Stimulated activated CD4-positive, alpha-beta T cell treated with anti-CD3 and anti-CD28 coated beads, Interleukin-1b, Interleukin-23, amount 100 ng/mL, for 48 hours (primary cell): ENCODE measurements around the gene ARL15.
"Not testable (repeated sequence)": the region's sequence is repeated elsewhere in the genome, so short reads cannot be mapped to it uniquely, and the experiment has no call there.

Source experiments
- DNase-seq: peaks from one replicate; pipeline ENCODE4 v3.0.0-alpha.2; 2020

The ARL15 gene

DNA sequence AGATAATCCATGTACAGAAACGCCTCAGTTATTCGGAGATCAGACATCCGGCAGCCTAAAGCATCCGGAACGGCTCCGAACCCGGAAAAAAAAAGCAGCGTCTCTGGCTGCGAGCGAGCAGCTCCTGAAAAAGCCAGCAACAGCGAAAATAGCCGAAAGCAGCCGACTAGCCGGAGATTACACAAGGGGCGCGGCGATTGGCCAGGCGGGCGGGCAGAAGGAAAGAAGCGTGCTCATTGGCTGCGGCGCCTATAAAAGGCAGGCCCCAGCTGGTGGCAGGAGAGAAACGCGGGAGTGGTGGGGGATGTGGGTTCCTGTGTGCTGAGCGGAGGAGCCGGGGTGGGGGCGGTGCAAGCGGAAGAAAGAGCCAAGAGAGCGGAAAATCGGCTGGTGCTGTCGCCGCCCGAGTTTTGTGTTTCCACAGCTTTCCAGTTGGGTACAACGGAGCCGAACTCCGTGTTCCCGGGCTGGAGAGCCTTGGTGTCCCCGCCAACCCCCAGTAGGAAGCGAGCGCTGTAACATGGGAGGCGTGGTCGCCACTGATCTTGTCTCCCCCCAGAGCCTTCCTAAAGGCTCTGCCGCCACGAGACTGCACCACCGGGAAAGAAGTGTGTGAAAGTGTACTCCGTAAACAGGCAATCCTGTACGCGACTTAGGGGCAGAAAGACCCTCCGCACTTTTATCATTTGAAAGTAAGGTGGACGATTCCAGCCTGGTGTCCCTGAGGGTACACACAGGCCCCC, at the start of gene ARL15:
TSS of gene ARL15 (minus strand) at position 141 of the 743 bp plus-strand sequence.
- DNase-seq = peak; percentile 98

DNA sequence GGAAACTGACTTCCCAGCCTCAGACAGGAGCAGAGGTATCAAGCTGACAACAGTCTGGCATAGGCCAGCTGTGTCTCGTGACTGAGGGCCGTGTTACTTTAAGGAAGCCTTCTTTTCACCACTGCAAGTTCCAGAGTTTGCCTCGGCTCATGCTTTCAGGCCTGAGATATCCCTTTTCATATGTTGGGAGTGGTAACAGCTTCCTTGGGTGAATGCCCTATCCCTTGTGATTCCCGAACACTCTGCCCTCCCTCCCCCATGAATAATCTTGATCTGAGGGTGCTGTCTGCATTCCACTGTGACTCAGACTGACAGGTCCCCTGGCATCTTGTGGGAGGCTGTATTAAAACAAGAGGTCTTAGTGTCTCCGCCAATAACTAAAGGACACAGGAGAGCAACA, 49.7 kb upstream of the ARL15 start:
- DNase-seq = no peak

DNA sequence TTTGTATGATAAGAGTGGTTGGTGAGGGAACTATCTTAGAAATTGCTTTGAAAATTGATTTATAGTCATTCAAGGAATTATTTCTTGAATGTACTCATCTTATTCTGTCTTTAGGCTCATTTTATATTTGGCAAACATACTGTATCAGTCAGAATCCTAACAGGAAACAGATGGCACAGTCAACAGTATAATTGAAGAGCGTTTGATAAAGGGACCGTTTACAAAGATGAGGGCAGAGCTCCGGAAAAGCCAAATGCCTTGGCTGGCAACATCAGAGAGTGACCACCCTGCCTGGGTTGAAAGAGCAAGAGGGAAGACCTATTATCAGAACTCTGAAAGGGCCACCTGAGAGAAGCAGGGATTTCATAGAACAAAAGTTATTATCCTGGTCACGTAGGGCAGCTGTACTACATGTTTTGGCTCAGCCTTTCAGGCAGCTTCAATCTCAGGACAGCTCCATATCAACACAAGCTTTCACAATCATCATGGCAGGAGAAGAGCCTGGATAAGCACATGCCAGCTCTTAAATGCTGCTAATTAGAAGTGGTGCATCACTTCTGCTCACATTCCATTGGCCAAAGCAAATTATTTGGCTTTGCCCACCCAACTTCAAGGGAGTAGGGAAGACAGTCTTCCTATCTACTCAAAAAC, 47.2 kb upstream of the ARL15 start:
- no peak for DNase-seq

DNA sequence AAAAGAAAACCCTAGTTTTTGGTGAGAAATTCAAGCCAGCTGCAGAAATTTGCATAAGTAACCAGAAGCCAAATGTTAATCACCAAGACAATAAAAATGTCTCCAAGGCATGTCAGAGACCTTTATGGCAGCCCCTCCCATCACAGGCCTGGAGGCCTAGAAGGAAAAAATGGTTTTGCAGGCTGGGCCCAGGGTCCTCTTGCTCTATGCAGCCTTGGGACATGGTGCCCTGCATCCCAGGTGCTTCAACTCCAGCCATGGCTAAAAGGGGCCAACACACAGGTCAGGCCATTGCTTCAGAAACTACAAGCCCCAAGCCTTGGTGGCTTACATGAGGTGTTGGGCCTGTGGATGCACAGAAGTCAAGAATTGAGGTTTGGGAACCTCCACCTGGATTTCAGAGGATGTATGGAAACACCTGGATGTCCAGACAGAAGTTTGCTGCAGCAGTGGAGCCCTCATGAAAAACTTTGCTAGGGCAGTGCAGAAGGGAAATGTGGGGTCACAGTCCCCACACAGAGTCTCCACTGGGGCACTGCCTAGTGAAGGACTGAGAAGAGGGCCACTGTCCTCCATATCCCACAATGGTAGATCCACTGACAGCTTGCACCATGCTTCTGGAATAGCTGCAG, 43.7 kb upstream of the ARL15 start:
- DNase-seq = not testable (repeated sequence)

DNA sequence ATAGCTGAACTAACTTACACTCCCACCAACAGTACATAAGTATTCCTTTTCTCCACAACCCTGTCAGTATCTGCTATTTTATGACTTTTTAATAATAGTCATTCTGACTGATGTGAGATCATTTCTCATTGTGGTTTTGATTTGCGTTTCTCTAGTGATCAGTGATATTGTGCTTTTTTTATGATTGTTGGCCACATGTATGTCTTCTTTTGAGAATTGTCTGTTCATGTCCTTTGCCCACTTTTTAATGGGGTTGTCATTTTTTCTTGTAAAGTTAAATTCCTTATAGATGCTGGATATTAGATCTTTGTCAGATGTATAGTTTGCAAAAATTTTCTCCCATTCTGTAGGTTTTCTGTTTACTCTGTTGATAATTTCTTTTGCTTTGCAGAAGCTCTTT, 42.2 kb upstream of the ARL15 start:
- not testable (repeated sequence) for DNase-seq

DNA sequence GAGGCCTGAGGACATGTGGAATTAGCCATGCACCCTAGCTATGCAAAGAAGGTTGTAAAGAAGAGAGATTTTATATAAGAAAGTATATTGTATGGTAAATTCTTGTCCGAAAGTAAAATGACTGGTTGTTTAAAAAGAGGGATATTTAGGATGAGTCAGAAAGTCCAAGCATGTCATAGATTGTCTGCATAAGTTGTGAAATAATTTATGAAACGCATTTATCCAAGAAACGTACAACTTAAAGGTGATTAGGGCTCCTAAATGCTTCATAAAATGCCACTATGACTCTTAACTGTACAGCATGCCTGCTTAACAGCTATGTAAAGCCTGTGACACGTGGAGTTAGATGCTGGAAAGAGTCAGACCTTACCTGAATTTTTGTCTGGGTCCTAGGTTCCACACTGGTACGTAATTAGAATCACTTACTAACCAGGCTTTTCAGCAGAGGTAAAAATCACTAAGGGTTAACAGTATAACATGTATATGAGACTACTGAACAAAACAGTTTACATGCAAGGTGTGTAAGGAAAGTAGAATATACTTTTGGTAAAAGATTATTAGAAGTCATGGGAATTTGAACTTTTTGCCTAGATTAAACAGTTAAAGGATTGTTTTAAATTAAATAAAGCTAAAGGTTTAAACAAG, 37.0 kb upstream of the ARL15 start:
- DNase-seq = no peak

DNA sequence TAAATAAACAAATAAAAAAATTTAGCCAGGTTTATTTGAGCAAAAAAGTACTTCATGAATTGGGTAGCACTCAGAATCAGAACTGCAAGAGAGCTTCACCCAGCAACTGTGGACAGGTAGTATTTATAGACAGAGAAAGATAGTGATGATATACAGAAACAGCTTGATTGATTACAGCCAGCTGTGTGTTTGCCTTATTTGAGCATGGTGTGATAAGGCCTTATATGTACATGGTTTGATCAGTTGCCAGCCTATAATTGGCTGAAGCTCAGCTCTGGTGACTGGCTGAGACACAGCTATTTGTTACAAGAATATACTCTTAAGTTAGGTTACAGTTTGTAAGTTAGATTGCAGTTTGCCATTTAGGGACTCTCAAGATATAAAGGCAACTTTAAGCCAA, 34.3 kb upstream of the ARL15 start:
- no peak for DNase-seq

DNA sequence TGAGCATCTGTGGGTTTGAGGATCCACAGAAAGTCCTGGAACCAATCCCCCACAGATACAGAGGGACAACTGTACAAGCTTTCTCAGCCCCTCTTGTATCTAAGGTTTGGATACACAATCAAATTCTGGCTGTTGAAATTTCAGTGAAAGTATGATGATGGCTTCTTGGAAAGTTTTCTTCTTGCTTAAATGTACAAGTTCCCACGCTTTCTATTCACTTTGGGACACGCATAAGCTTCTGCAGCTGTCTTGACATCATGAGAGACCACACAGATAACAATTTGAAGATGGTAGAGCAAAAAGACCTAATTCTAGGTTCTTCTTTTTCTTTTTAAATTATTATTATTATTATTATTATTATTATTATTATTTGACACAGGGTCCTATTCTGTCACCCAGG, 31.6 kb upstream of the ARL15 start:
- DNase-seq = no peak

DNA sequence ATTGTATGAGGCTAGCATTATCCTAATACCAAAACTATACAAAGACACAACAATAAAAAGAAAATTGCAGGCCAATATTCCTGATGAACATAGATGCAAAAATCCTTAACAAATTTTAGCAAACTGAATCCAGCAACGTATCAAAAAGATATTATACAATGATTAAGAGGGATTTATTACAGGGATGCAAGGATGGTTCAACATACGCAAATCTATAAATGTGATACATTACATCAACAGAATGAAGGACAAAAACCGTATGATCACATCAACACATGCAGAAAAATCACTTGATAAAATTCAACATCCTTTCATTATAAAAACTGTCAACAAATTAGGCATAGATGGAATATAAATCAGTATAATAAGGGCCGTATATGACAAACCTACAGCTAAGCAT, 27.1 kb upstream of the ARL15 start:
- DNase-seq = no peak

DNA sequence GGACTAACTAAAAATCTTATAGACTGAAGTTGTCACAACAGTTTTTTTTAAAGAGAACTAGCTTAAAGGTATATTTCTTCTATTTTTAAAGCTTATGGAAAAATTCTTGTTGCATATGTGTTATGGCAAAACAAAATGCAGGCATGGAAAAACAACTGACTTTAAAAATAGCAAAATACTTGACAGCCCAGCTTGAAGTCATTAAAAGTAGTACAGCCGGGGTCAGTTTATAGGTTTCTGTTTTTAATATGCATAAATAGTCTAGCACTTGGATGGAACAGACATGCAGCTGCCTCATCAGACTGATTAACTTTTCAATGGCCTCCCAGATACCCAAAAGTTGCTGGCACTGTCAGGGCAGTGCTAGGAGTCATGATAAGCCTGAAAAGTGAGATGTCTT, 22.3 kb upstream of the ARL15 start:
- DNase-seq = no peak

DNA sequence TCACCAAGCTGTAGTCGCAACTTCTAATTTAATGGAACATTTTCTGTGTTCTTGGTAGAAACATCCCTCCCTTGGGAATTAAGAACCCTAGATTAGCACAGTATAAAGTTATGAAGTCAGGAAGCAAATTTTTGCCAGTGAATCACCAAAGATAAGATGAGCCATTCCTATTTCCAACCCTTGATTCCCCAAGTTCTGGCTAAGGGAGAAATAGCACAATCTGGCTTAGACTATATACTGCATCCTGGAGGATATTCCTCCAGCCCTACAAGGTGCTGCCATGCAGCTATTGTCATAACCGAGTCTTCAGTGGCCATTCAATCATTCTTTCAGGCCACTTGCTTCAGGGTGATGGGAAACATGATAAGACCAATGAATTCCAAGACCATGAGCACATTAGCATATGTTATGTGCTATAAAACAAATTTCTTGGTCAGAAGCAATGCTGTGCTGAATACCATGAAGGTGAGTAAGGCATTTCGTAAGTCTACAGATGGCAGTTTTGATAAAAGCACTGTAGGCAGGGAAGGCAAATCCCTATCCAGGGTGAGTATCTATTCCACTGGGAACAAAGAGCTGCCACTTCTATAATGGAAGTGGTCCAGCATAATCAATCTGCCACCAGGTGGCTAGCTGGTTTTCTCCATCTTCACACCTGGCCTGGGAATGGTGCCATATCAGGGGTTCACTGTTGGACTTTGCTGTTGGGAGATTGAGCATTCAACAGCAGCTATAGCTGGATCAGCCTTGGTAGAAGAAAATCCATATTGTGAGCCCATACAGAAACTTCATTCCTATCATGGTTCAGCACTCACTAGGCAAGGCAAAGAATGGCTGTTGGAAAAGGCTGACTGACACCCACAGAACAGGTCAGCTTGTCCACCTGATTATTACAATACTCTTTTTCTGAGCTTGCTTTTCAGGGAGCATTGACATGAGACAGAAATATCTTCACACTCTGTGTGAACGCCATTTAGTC, 19.6 kb upstream of the ARL15 start:
- DNase-seq = no peak

DNA sequence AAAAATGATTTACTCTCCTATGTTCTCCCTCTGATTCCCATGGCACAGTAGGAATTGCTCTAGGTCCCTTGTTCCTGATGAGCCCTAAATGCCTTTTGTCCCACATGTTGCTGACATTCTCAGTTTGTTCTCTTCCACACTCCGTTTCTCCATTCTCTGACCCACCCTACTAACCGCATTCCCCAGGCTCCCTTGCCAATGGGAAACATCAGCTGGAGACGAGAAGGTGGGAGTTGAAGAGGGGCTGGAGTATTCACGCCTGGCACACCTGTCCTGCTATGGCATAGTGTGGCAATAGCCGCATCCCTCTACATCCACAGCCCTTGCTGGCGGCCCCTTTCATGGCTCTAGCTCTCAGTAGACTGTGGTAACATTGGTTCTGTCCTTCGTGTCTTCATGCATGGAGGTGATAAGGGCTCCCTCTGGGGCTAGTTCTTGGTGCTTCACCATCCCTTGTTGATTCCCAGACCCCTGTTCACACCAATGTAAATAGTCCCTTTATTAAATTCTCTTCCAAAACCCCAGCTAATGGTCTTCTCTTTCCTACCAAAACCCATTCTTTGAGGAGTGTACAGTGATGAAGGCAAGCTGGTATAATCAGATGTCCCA, 16.4 kb upstream of the ARL15 start:
- DNase-seq = no peak

DNA sequence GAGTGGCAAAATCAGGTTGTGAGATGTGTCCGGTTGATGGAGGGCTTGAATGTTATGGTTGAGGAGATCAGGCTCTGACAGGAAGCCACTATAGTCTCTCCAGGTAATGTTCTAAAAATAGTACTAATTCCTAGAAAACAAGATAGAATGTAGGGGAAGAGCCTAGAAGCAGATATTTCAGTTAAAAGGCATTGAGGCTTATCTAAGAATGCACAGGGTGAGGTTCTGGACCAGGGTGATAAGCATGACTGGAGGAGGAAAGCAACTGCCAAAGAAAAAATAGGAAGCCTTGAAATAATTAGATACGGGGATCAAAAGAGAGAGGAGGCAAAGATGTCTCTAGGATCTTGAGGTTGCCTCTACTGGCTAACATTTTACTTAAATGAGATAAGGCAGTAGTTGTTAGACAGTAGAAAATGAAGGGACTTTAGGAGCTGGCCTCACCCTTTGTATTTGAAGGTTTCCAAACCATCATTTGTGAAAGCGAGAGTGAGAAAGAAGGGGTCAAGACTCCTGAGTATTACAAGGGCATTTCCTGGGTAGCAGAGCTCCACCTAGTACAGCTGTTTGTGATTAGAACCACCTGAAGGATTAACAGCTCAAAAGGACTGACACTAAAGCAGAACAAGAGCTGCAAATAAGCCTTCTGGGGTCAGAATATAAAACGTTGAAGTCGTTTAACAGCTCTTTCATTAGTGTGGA, 15.4 kb upstream of the ARL15 start:
- no peak for DNase-seq

DNA sequence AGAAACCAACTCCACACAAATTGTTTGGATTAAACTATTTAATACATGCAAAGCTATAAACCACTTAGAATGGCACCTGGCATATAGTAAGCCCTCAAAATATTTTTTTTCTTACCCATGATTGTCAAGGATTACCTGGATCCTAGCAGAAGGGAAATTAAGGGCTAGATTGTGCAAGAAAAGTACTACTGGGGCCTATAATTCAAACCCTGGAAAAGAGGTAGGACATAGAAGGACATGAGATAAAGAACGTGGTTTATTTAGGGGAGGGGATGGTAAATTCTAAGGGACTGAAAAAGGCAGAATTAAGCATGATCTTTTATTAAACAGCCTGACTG, 14.9 kb upstream of the ARL15 start:
- no peak for DNase-seq

DNA sequence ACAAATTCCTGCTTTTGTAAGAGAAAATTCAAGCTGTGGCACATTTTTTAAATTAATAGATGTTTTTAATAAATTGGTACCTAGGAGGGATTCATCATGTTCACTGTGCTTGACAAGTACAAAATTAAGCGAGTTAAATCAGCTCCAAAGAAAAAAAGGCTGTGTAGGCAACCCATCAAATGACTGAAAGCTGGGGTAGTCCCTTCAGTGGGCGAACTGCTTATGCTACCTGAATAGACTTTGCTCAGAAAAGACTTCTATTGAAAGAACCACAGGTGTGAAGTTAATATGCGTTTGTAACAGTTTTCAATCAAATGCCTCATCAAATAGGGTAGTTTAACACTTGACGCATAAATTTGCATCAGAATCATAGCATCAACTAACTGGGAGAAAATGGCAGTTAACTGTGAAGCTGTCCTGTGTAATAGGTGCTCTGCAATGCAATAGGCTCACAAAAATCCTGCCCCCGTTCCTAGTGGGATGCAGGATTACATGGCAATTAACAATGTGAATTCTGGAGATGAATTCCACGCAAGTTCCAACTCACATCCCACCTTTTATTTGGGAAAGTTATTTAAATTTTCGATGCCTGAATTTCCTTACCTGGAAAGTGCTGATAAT, 14.4 kb upstream of the ARL15 start:
- no peak for DNase-seq

DNA sequence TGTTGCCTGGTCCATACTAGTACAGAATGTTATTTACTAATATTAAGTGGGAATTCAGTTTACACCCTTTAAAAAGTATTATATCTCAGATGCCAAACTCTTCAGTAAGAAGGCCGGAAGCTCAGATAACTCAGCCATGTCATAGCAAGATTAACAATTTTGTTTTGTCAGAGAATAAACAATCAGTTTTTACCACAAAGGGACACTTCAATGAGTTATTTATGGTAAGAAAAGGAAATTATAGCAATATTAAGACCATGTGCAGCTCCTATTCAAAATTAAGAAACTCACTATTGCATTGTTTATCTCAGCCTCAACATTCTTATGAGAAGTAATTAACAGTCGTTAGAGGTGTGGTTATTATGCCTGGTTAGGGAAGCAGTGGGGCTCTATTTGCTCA, 13.1 kb upstream of the ARL15 start:
- no peak for DNase-seq

DNA sequence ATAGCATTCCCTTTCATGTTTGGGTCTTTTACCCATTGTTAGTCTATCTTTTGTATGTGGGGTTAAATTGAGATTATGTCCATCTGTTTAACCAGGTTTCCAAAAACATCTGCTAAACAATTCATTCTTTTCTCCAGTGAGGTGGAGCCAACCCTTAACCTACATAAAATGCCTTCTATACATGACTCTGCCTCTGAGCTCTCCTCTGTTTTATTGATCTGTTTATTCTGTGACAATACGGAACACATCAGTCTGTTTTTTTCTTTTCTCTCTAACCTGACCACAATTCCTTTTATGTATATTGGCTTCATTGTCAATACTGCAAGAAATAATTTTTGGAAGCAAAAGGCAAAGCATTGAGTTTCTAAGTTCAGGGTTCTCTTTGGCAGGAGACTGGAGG, 9.9 kb upstream of the ARL15 start:
- no peak for DNase-seq

DNA sequence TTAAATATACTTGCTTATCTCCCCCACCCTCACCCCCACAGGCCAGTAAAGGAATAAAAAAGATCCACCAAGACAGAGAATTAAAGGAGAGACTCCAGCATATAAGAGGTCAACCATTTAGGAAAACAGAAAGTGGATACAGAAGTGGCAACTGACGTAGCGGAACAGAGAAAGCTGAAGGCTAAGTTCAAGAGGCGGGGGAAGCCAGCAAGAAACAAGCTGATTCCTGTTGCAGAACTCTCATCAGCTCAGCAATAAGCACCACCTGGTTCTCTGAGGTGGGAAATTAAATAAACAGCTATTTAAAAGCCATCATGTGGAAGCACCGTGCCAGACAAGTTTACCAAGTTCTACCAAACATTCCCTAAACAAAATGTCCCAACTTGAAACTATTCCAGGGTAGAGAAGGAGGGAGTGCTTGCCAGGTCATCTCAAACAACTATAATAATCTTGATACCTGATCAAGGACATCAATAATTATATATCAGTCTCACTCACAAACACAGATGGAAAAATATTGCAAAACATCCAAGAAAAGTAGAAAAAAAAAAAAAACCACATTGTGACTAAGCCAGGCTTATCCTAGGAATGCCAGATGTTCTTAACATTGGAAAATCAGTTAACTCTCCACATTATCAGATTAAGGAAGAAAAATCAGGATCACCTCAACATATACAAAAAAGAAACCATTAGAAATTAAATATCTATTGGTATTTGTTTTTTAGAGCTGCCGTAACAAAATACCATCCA, 7.3 kb upstream of the ARL15 start:
- DNase-seq = no peak

DNA sequence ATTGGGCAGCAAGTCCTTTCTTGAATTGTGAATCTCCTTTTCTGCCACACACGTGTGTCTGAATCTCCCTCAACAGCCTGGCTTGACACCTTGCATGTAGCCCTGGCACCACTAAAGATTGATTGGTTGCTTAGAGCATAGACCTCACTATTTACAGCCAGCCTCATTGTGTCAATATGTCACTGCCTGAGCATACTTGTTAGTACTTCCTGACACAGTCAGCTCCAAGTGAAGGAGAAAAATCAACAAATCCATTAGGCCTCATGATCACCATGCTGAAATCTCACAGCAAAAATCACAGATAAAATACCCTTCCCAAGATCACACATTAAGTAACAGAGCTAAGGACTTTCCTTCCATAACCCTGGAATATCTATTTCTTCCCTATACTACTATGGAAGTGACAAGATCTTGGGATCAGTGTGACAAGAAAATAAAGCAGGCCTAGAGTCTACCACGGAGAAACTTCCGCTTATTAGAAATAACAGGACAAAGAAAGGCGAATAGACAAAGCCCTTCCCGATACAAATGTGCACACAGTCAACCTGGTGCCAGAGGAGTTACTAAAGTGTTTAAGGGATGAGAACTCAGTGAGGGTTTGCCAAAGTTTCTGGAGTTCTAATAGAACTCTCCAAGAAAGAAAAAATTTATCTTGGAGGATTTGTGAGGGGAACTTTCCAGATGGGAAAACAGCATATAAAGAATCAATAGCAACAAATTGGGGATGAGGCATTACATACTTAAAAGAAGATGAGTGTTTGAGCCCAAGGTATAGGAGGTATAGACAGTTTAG, 5.6 kb upstream of the ARL15 start:
- DNase-seq = no peak
